Measurements from ENCODE around the gene ENHO.

Gene ENHO

GRCh38 chr9:34507556-34507955, 15.2 kb downstream of the ENHO start:
- H3K27me3 Mint-ChIP-seq (ENCODE audit: low read depth): peaks cover 30% of the 10 kb centered on the region
- peaks cover 25% of the 10 kb centered on the region for H3K4me1 Mint-ChIP-seq
- no peaks in the 10 kb centered on the region for H3K36me3 Mint-ChIP-seq (ENCODE audit: low read depth)
- H3K9me3 Mint-ChIP-seq: no peaks in the 10 kb centered on the region
- TF ChIP-seq CTCF (IDR thresholded peaks at IDR 0.05; ENCODE audit: unreplicated experiment in 3 of 3): no peak
- H3K27ac Mint-ChIP-seq: no peak overlapping the region
- no peak overlapping the region for H3K4me3 Mint-ChIP-seq

GRCh38 chr9:34506623-34507022, 16.2 kb downstream of the ENHO start:
- TF ChIP-seq CTCF (IDR thresholded peaks at IDR 0.05; ENCODE audit: unreplicated experiment in 3 of 3): no peak
- peaks cover 22% of the 10 kb centered on the region for H3K4me1 Mint-ChIP-seq
- peaks cover 29% of the 10 kb centered on the region for H3K27me3 Mint-ChIP-seq (ENCODE audit: low read depth)
- no peak overlapping the region for H3K4me3 Mint-ChIP-seq
- no peaks in the 10 kb centered on the region for H3K36me3 Mint-ChIP-seq (ENCODE audit: low read depth)
- no peak overlapping the region for H3K27ac Mint-ChIP-seq
- H3K9me3 Mint-ChIP-seq: no peaks in the 10 kb centered on the region

- H3K4me1 Mint-ChIP-seq: peaks cover 13% of the 10 kb centered on the region
- peaks cover 30% of the 10 kb centered on the region for H3K27me3 Mint-ChIP-seq (ENCODE audit: low read depth)
- H3K9me3 Mint-ChIP-seq: no peaks in the 10 kb centered on the region
- H3K36me3 Mint-ChIP-seq (ENCODE audit: low read depth): no peaks in the 10 kb centered on the region
- H3K4me3 Mint-ChIP-seq: no peak overlapping the region
- H3K27ac Mint-ChIP-seq: no peak overlapping the region
- no peak for TF ChIP-seq CTCF (IDR thresholded peaks at IDR 0.05; ENCODE audit: unreplicated experiment in 3 of 3)
Observed at GRCh38 chr9:34505370-34506120, 17.2 kb downstream of the ENHO start.

GRCh38 chr9:34503406-34503805, 19.4 kb downstream of the ENHO start:
- Mint-ChIP-seq H3K9me3 (no peaks in the 10 kb centered on the region), H3K27ac (no peak overlapping the region), H3K4me3 (no peak overlapping the region), H3K36me3 (ENCODE audit: low read depth) (no peaks in the 10 kb centered on the region), H3K4me1 (no peaks in the 10 kb centered on the region), H3K27me3 (ENCODE audit: low read depth) (peaks cover 32% of the 10 kb centered on the region)
- no peak for TF ChIP-seq CTCF (IDR thresholded peaks at IDR 0.05; ENCODE audit: unreplicated experiment in 3 of 3)

- H3K9me3 Mint-ChIP-seq: no peaks in the 10 kb centered on the region
- H3K4me1 Mint-ChIP-seq: no peaks in the 10 kb centered on the region
- no peak overlapping the region for H3K4me3 Mint-ChIP-seq
- peaks cover 32% of the 10 kb centered on the region for H3K27me3 Mint-ChIP-seq (ENCODE audit: low read depth)
- TF ChIP-seq CTCF (IDR thresholded peaks at IDR 0.05; ENCODE audit: unreplicated experiment in 3 of 3): no peak
- H3K36me3 Mint-ChIP-seq (ENCODE audit: low read depth): no peaks in the 10 kb centered on the region
- H3K27ac Mint-ChIP-seq: no peak overlapping the region
Observed at GRCh38 chr9:34502891-34503290, 19.9 kb downstream of the ENHO start.

- Mint-ChIP-seq H3K9me3 (no peaks in the 10 kb centered on the region), H3K27ac (no peak overlapping the region), H3K36me3 (ENCODE audit: low read depth) (no peaks in the 10 kb centered on the region), H3K4me1 (no peaks in the 10 kb centered on the region), H3K4me3 (no peak overlapping the region), H3K27me3 (ENCODE audit: low read depth) (peaks cover 36% of the 10 kb centered on the region)
- no peak for TF ChIP-seq CTCF (IDR thresholded peaks at IDR 0.05; ENCODE audit: unreplicated experiment in 3 of 3)
Observed at GRCh38 chr9:34502471-34502870, 20.3 kb downstream of the ENHO start.

Data from nephron (organoid).